Right lobe of liver (tissue), 6 donors: ENCODE data around the gene NTM. TPM values are rescaled to one million over a fixed set of nuclear protein-coding genes. Genes with fewer than 3 reads are reported as not detected.

Experiments used
- ATAC-seq, 4 donors: fragments of 200-7000 bp; cut with Tn5 transposase; one replicate each; pipeline ENCODE4 v1.9.1; 2020; ENCODE audit warnings: mild to moderate bottlenecking in 4 of 4, moderate library complexity in 4 of 4
- DNase-seq, 3 donors: peaks; one replicate each; pipeline ENCODE4 v3.0.0-alpha.2; 2020
- H3K27ac ChIP-seq, 3 donors: fragments of 200-600 bp; one replicate each; pipeline ENCODE4 v1.8.0; 2022
- H3K27me3 ChIP-seq, 2 donors: fragments of 200-600 bp; one replicate each; pipeline ENCODE4 v1.8.0; 2022
- H3K36me3 ChIP-seq, 4 donors: fragments of 200-600 bp; sonication (generic) in 1 of 4; one replicate each; pipeline versions ENCODE4 v1.5.1 to v1.8.0; 2017 to 2022; ENCODE audit warnings: control low read depth in 1 of 4
- H3K4me1 ChIP-seq, 4 donors: fragments of 200-600 bp; sonication (generic) in 1 of 4; one replicate each; pipeline versions ENCODE4 v1.5.1 to v1.8.0; 2017 to 2022; ENCODE audit warnings: control low read depth in 1 of 4
- H3K4me3 ChIP-seq, 3 donors: fragments of 200-600 bp; one replicate each; pipeline ENCODE4 v1.8.0; 2022
- H3K9me3 ChIP-seq, 4 donors: fragments of 200-600 bp; sonication (generic) in 1 of 4; one replicate each; pipeline versions ENCODE4 v1.5.1 to v1.8.0; 2017 to 2022; ENCODE audit warnings: control low read depth in 1 of 4
- POLR2A ChIP-seq: fragments of 450-650 bp; IDR thresholded peaks from one replicate; pipeline ENCODE4 v1.6.1; 2017; ENCODE audit warnings: antibody characterized with exemption, mild to moderate bottlenecking
- WGBS: methylation state at CpG from one replicate; pipeline ENCODE4 v1.1.6; 2018; ENCODE audit warnings: low coverage, low lambda C conversion rate; ENCODE audit not compliant: insufficient coverage; ENCODE audit errors: missing lambda C conversion rate; 5-methylcytosine and 5-hydroxymethylcytosine counted together
- intact Hi-C, 2 donors: fragments of 100-400 bp; cut with DNase I; formaldehyde crosslinking; loops; one replicate each; pipeline versions ENCODE4 v1.11.2 to v1.14.1; 2022
- total RNA-seq, 6 experiments: library from RNA; depleted of rRNA in 2 of 6; stranded (reverse); fragments of >200 nt in 2 of 6; fragmentation: NEBNext Ultra II Directional in 3 of 6; extraction: Animal tissue kit (Norgen Biotek cat#: 25700) in 3 of 6; gene quantifications; one replicate each; pipeline versions ENCODE4 v1.1.0 to v1.2.4, GENCODE V29; 2016 to 2023
- TF ChIP-seq, protein P1 (sequence below), 4 donors: fragments of 200-600 bp in 3 of 4; fragments of 450-650 bp in 1 of 4; IDR thresholded peaks; one replicate each; pipeline versions ENCODE4 v1.5.1 to v1.8.0; 2016 to 2022; ENCODE audit warnings: antibody characterized with exemption in 4 of 4, mild to moderate bottlenecking in 2 of 4
- donor health status: DM: no; HTN: yes; CAD: no.
- donor health status: DM: no; HTN: no; CAD: no.
- donor health status: DM: no; HTN: no; CAD: no.
- donor health status: DM: no; HTN: yes; CAD: no.
- donor health status: DM: no; HTN: yes; CAD: no.

The NTM gene
- total RNA-seq, 6 experiments from 2014 or later, result 0.35 TPM; not detected in 5

DNA sequence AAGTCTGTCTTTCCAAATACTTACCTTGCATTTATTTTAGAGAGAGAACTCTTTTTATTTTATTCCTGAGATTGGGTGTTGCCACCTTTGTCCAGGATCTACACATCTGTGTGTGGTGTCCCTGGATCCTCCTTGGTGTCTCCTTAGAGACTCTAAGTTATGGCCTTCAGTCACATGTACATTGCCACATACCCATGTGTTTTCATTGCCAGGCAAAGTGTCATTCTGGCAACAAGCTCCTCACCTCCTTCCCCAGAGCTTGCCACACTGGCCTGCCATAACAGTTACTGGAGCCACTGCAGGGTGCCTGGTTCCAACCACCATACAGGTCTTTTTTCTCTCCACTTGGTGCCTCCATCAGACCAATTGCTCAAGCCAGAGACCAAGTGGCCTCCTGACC, 379.7 kb downstream of the NTM start:
- H3K27me3 ChIP-seq, result no peaks in the 10 kb centered on the region
- DNase-seq (no peak), ATAC-seq (no peak)
- no peak overlapping the region for H3K27ac ChIP-seq
- H3K9me3 ChIP-seq, result no peaks in the 10 kb centered on the region
- H3K4me1 ChIP-seq, result no peaks in the 10 kb centered on the region
- H3K36me3 ChIP-seq, result no peaks in the 10 kb centered on the region
- intact Hi-C loops, result no loop called here
- H3K4me3 ChIP-seq, result no peak overlapping the region
- no peak for TF ChIP-seq POLR2A

DNA sequence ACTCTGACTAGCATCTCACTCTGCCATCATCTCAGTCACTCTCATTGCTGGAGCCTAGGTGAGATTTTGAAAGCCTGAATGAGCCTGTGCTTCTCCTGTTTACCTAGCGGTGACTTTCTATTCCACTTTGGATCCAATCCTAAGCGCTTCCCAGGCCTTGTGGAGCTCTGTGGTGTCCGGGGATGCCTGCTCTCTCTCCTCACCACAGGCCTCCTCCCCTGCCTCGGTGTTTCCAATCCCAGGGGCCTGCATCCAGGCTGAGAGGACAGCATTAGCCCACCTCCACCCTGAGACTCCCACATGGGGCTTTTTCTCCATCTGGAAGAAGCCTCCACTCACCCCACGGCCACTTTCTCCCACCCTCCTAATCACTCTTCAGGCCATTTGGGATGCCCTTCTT, 380.3 kb downstream of the NTM start:
- no peaks in the 10 kb centered on the region for H3K9me3 ChIP-seq
- ATAC-seq (no peak), DNase-seq (no peak)
- intact Hi-C loops, result no loop called here
- no peak overlapping the region for H3K4me3 ChIP-seq
- H3K4me1 ChIP-seq, result no peaks in the 10 kb centered on the region
- no peak overlapping the region for H3K27ac ChIP-seq
- H3K27me3 ChIP-seq, result no peaks in the 10 kb centered on the region
- H3K36me3 ChIP-seq, result no peaks in the 10 kb centered on the region
- 80% methylated on average over 5 of the region's 5 CpGs for WGBS
- no peak for TF ChIP-seq POLR2A
- TF ChIP-seq, protein P1, sequence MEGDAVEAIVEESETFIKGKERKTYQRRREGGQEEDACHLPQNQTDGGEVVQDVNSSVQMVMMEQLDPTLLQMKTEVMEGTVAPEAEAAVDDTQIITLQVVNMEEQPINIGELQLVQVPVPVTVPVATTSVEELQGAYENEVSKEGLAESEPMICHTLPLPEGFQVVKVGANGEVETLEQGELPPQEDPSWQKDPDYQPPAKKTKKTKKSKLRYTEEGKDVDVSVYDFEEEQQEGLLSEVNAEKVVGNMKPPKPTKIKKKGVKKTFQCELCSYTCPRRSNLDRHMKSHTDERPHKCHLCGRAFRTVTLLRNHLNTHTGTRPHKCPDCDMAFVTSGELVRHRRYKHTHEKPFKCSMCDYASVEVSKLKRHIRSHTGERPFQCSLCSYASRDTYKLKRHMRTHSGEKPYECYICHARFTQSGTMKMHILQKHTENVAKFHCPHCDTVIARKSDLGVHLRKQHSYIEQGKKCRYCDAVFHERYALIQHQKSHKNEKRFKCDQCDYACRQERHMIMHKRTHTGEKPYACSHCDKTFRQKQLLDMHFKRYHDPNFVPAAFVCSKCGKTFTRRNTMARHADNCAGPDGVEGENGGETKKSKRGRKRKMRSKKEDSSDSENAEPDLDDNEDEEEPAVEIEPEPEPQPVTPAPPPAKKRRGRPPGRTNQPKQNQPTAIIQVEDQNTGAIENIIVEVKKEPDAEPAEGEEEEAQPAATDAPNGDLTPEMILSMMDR (IDR thresholded peaks at IDR 0.05), result no peak

DNA sequence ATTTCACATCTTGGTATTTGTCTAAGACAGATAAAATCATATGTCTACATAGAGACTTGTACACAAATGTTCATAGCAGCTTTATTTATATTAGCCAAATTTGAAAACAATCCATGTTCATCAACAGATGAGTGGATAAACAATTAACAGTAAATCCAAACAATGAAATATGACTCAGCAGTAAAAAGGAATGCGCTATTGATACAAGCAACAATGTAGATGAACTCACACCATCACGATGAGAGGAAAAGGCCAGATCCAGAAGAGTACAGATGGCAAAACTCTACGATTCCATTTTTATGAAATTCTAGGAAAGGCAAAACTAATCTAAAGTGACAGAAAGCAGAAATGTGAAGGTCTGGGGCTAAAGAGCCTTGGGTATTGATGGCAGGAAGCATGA, 384.3 kb downstream of the NTM start:
- Histone ChIP-seq H3K27me3 (no peaks in the 10 kb centered on the region), H3K4me1 (no peaks in the 10 kb centered on the region), H3K9me3 (no peaks in the 10 kb centered on the region), H3K27ac (no peak overlapping the region), H3K4me3 (no peak overlapping the region), H3K36me3 (no peaks in the 10 kb centered on the region)
- TF ChIP-seq, protein P1 (IDR thresholded peaks at IDR 0.05), result no peak
- no peak for TF ChIP-seq POLR2A
- intact Hi-C loops, result no loop called here
- DNase-seq (no peak), ATAC-seq (no peak)
- 49% methylated on average over 3 of the region's 3 CpGs for WGBS

DNA sequence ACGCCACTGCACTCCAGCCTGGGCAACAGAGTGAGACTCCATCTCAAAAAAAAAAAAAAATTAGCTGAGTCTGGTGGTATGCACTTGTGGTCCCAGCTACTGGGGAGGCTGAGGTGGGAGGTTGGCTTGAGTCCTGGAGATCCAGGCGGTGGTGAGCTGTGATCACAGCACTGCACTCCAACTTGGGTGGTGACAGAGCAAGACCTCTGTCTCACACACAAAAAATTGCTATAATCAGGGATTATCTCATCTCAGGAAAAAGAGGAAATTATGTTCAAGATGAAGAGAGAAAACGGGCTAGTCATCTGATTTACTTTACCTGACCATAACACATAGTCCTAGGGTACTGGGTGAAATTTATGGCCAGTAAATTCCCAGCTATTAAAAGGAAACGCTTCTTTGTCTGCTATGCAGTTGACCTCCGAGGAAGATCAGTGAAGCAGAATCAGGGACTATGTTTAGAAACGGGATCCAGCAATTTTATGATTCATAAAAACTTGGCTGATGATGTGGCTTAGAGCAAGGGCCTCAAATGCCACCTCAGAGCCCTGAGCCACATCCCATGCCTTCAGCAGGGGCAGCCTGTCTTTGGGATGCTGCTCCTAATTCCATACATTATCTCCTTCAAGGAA, 386.2 kb downstream of the NTM start:
- no peaks in the 10 kb centered on the region for H3K36me3 ChIP-seq
- 40% methylated on average over 6 of the region's 6 CpGs for WGBS
- no peak overlapping the region for H3K4me3 ChIP-seq
- no peaks in the 10 kb centered on the region for H3K27me3 ChIP-seq
- no peak overlapping the region for H3K27ac ChIP-seq
- no peak for TF ChIP-seq POLR2A
- TF ChIP-seq, protein P1 (IDR thresholded peaks at IDR 0.05), result no peak
- ATAC-seq, result no peak
- H3K4me1 ChIP-seq, result no peaks in the 10 kb centered on the region
- H3K9me3 ChIP-seq, result no peaks in the 10 kb centered on the region
- no peak for DNase-seq
- intact Hi-C loops, result no loop called here

DNA sequence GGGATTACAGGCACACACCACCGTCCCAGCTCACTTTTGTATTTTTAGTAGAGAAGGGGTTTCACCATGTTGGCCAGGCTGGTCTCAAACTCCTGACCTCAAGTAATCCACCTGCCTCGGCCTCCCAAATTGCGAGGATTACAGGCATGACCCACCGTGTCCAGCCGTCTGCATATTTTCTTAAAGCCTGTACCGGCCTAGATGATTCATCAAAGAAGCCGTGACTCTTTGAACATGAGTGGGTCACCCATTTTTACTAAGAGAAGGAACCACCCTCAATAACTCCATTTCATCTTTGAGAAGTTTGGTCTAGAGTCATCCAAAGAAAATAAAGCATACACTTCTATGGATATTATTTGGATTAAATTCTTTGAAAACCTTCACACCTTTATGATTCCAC, 388.3 kb downstream of the NTM start:
- H3K36me3 ChIP-seq, result no peaks in the 10 kb centered on the region
- WGBS, result 56% methylated on average over 7 of the region's 7 CpGs
- intact Hi-C loops, result no loop called here
- H3K4me1 ChIP-seq, result no peaks in the 10 kb centered on the region
- H3K4me3 ChIP-seq, result no peak overlapping the region
- DNase-seq, result no peak
- no peaks in the 10 kb centered on the region for H3K9me3 ChIP-seq
- no peak overlapping the region for H3K27ac ChIP-seq
- ATAC-seq, result no peak
- H3K27me3 ChIP-seq, result no peaks in the 10 kb centered on the region
- TF ChIP-seq, protein P1 (IDR thresholded peaks at IDR 0.05), result no peak
- no peak for TF ChIP-seq POLR2A
